CD4-positive, alpha-beta memory T cell (primary cell): ENCODE measurements around the gene AHSA1. TPM values are rescaled to one million over a fixed set of nuclear protein-coding genes. Genes with fewer than 3 reads are reported as not detected.
A peak's percentile ranks its signal among the peaks of the same experiment; 100 is the strongest.

Source experiments
- CTCF ChIA-PET: fragments of 350-600 bp; sonication (Branson Sonifier 250); formaldehyde crosslinking; loops from one replicate; lab custom pipeline; 2021; ENCODE audit warnings: inconsistent platforms; ENCODE audit not compliant: partially characterized antibody; lab: Charles Lee
- POLR2A ChIA-PET: fragments of 350-600 bp; sonication (Branson Sonifier 250); formaldehyde crosslinking; loops from one replicate; lab custom pipeline; 2021; ENCODE audit not compliant: partially characterized antibody; lab: Charles Lee
- DNase-seq, 5 donors: peaks; one replicate each; pipeline versions ENCODE4 v3.0.0 to v3.0.0-alpha.2; 2020 to 2022; ENCODE audit warnings: mixed read lengths in 1 of 5
- H3K27ac ChIP-seq: one replicate; pipeline ENCODE4 v1.7.0; 2013; ENCODE audit warnings: low read depth, low read length
- H3K27me3 ChIP-seq: 2 replicates; pipeline ENCODE4 v1.7.0; 2013; ENCODE audit warnings: mild to moderate bottlenecking, low read length, moderate library complexity; ENCODE audit not compliant: insufficient read depth
- H3K36me3 ChIP-seq: 2 replicates; pipeline ENCODE4 v1.7.0; 2013; ENCODE audit warnings: mild to moderate bottlenecking, low read length, moderate library complexity; ENCODE audit not compliant: insufficient read depth
- H3K4me1 ChIP-seq: 2 replicates; pipeline ENCODE4 v1.7.0; 2013; ENCODE audit warnings: mild to moderate bottlenecking, low read length, moderate library complexity; ENCODE audit not compliant: insufficient read depth
- H3K4me3 ChIP-seq, 2 donors: one replicate each; pipeline ENCODE4 v1.7.0; 2013; ENCODE audit warnings: low read length in 2 of 2, mild to moderate bottlenecking in 1 of 2
- H3K9me3 ChIP-seq, 2 donors: one replicate each; pipeline ENCODE4 v1.7.0; 2013; ENCODE audit warnings: low read length in 2 of 2, control low read depth in 1 of 2; ENCODE audit not compliant: control insufficient read depth in 1 of 2
- H3K27ac Mint-ChIP-seq, 7 donors: one replicate each; pipeline ENCODE4 v1.8.0; 2020 to 2021; ENCODE audit warnings: mixed read lengths in 7 of 7, mild to moderate bottlenecking in 6 of 7, inconsistent platforms in 3 of 7, moderate library complexity in 3 of 7
- H3K27me3 Mint-ChIP-seq, 2 donors: one replicate each; pipeline ENCODE4 v1.8.0; 2020 to 2021; ENCODE audit warnings: mixed read lengths in 2 of 2
- H3K36me3 Mint-ChIP-seq, 2 donors: one replicate each; pipeline ENCODE4 v1.8.0; 2020 to 2021; ENCODE audit warnings: mixed read lengths in 2 of 2, inconsistent platforms in 1 of 2, mild to moderate bottlenecking in 1 of 2
- H3K4me1 Mint-ChIP-seq, 4 donors: one replicate each; pipeline ENCODE4 v1.8.0; 2020 to 2021; ENCODE audit warnings: mixed read lengths in 4 of 4, mild to moderate bottlenecking in 1 of 4
- H3K4me3 Mint-ChIP-seq, 8 donors: one replicate each; pipeline ENCODE4 v1.8.0; 2020 to 2021; ENCODE audit warnings: mixed read lengths in 8 of 8, mild to moderate bottlenecking in 7 of 8, moderate library complexity in 6 of 8, inconsistent platforms in 3 of 8
- H3K9me3 Mint-ChIP-seq, 8 donors: one replicate each; pipeline ENCODE4 v1.8.0; 2020 to 2021; ENCODE audit warnings: mixed read lengths in 8 of 8, mild to moderate bottlenecking in 5 of 8, inconsistent platforms in 3 of 8, moderate library complexity in 1 of 8
- intact Hi-C: fragments of 100-400 bp; cut with micrococcal nuclease; formaldehyde crosslinking; loops from one replicate; pipeline ENCODE4 v1.15.1; 2023
- polyA plus RNA-seq, 2 donors: library from polyadenylated mRNA; unstranded; fragments of 300-500 nt; fragmentation: Illumina TruSeq; gene quantifications; one replicate each; pipeline ENCODE4 v1.2.3, GENCODE V29; 2021
- total RNA-seq, 2 experiments: library from RNA; stranded (reverse); gene quantifications; one replicate each; pipeline ENCODE4 v1.2.3, GENCODE V29; 2021

The AHSA1 gene
- total and polyA plus RNA-seq, 4 experiments from 2014 or later = 88.5 to 134 (median 92.7) TPM

- Histone ChIP-seq H3K9me3 (no peaks in the 10 kb centered on the region), H3K27me3 (no peaks in the 10 kb centered on the region), H3K27ac (peak overlapping the region; percentile 86), H3K36me3 (peaks cover 25% of the 10 kb centered on the region), H3K4me3 (peak overlapping the region; percentile 99 to 100), H3K4me1 (peaks cover 29% of the 10 kb centered on the region)
- DNase-seq = peak in 1 of 5 donors; percentile 43
- peak overlapping the region; percentile 94 to 100 (median 100) for H3K27ac Mint-ChIP-seq
- ChIA-PET CTCF (interaction anchor here (1.3 to 2.4 kb wide), 3 partner anchors 80 to 249 kb away, joined by 3 to 7 read pairs (median 6); partner anchors contain the start of genes GSTZ1, POMT2, SAMD15 and TMED8), POLR2A (interaction anchor here (0.8 to 1.6 kb wide), 5 partner anchors 12 to 303 kb away, joined by 3 to 14 read pairs (median 4); partner anchors contain the start of genes ALKBH1, GSTZ1, POMT2 and SAMD15)
- intact Hi-C loops = loop anchor here (1.0 to 5.0 kb wide), 9 partner anchors 80 to 1305 kb away; partner anchors contain the start of genes ADCK1, ALKBH1, ANGEL1 and CIPC
- peaks cover 0 to 4% (median 0%) of the 10 kb centered on the region in 8 donors for H3K9me3 Mint-ChIP-seq
- H3K36me3 Mint-ChIP-seq = peaks cover 32 to 51% of the 10 kb centered on the region in 2 donors
- H3K4me3 Mint-ChIP-seq = peak overlapping the region; percentile 100
- H3K4me1 Mint-ChIP-seq = peaks cover 28 to 50% (median 36%) of the 10 kb centered on the region in 4 donors
- H3K27me3 Mint-ChIP-seq = no peaks in the 10 kb centered on the region
Observed at GRCh38 chr14:77457115-77457521, 775 bp upstream of the AHSA1 start.

- Histone ChIP-seq H3K4me3 (peak overlapping the region; percentile 99 to 100), H3K27me3 (no peaks in the 10 kb centered on the region), H3K27ac (peak overlapping the region; percentile 86), H3K36me3 (peaks cover 30% of the 10 kb centered on the region), H3K4me1 (peaks cover 29% of the 10 kb centered on the region), H3K9me3 (no peaks in the 10 kb centered on the region)
- Mint-ChIP-seq H3K4me1 (peaks cover 26 to 50% (median 35%) of the 10 kb centered on the region in 4 donors), H3K9me3 (peaks cover 0 to 4% (median 0%) of the 10 kb centered on the region in 8 donors), H3K4me3 (peak overlapping the region; percentile 100), H3K36me3 (peaks cover 31 to 52% of the 10 kb centered on the region in 2 donors), H3K27me3 (no peaks in the 10 kb centered on the region), H3K27ac (peak overlapping the region; percentile 94 to 100 (median 100))
- DNase-seq = peak; percentile 11 to 56 (median 18)
- CTCF ChIA-PET = interaction anchor here (1.0 to 2.4 kb wide), 10 partner anchors 9 to 248 kb away, joined by 3 to 8 read pairs (median 4); partner anchors contain the start of genes GSTZ1, POMT2, SAMD15 and TMED8
- intact Hi-C loops = loop anchor here (5.0 kb wide), 1 partner anchor 1306 kb away; the partner anchor contains the start of gene GPATCH2L
- POLR2A ChIA-PET = interaction anchor here (0.6 to 2.0 kb wide), 6 partner anchors 81 to 528 kb away, joined by 3 to 13 read pairs (median 4); partner anchors contain the start of genes ALKBH1, GSTZ1, POMT2 and SAMD15
Observed at GRCh38 chr14:77458249-77458950, 507 bp downstream of the AHSA1 start.

GRCh38 chr14:77459072-77459723 is 1.3 kb downstream of the AHSA1 start:
- Mint-ChIP-seq H3K36me3 (peaks cover 34 to 56% of the 10 kb centered on the region in 2 donors), H3K27ac (peak overlapping the region; percentile 83 to 100 (median 94)), H3K9me3 (peaks cover 0 to 4% (median 0%) of the 10 kb centered on the region in 8 donors), H3K4me3 (peak overlapping the region; percentile 100), H3K4me1 (peaks cover 26 to 50% (median 35%) of the 10 kb centered on the region in 4 donors), H3K27me3 (no peaks in the 10 kb centered on the region)
- no peaks in the 10 kb centered on the region for H3K9me3 ChIP-seq
- DNase-seq = peak; percentile 45 to 75 (median 53)
- H3K36me3 ChIP-seq = peaks cover 37% of the 10 kb centered on the region
- intact Hi-C loops = loop anchor here (5.0 kb wide), 1 partner anchor 1307 kb away; the partner anchor contains the start of gene GPATCH2L
- ChIA-PET CTCF (interaction anchor here (0.9 to 2.4 kb wide), 12 partner anchors 8 to 247 kb away, joined by 3 to 8 read pairs (median 4); partner anchors contain the start of genes GSTZ1, POMT2, SAMD15 and TMED8), POLR2A (interaction anchor here (1.0 to 2.0 kb wide), 3 partner anchors 82 to 249 kb away, joined by 4 to 13 read pairs (median 5); partner anchors contain the start of genes ALKBH1, GSTZ1, POMT2 and SAMD15)
- no peaks in the 10 kb centered on the region for H3K27me3 ChIP-seq
- H3K4me3 ChIP-seq = peak overlapping the region; percentile 99 to 100
- peaks cover 29% of the 10 kb centered on the region for H3K4me1 ChIP-seq
- H3K27ac ChIP-seq = peak overlapping the region; percentile 86

GRCh38 chr14:77467801-77468200 is 9.9 kb downstream of the AHSA1 start:
- no peaks in the 10 kb centered on the region for H3K9me3 Mint-ChIP-seq
- CTCF ChIA-PET = interaction anchor here (1.6 kb wide), 1 partner anchor 8 kb away, joined by 5 read pairs; no protein-coding TSS in a partner anchor
- H3K9me3 ChIP-seq = no peaks in the 10 kb centered on the region
- POLR2A ChIA-PET = no interaction called here
- no peaks in the 10 kb centered on the region for H3K27me3 Mint-ChIP-seq
- H3K36me3 ChIP-seq = peaks cover 56% of the 10 kb centered on the region
- intact Hi-C loops = no loop called here
- no peak overlapping the region for H3K27ac Mint-ChIP-seq
- DNase-seq = no peak
- H3K4me3 Mint-ChIP-seq = no peak overlapping the region
- H3K27ac ChIP-seq = no peak overlapping the region
- H3K4me1 ChIP-seq = no peaks in the 10 kb centered on the region
- H3K4me3 ChIP-seq = no peak overlapping the region
- peaks cover 46 to 60% of the 10 kb centered on the region in 2 donors for H3K36me3 Mint-ChIP-seq
- H3K4me1 Mint-ChIP-seq = peaks cover 0 to 5% (median 0%) of the 10 kb centered on the region in 4 donors
- H3K27me3 ChIP-seq = no peaks in the 10 kb centered on the region

- Histone ChIP-seq H3K4me1 (no peaks in the 10 kb centered on the region), H3K36me3 (peaks cover 45% of the 10 kb centered on the region), H3K27ac (no peak overlapping the region), H3K27me3 (no peaks in the 10 kb centered on the region), H3K4me3 (no peak overlapping the region), H3K9me3 (no peaks in the 10 kb centered on the region)
- Mint-ChIP-seq H3K27ac (peak overlapping the region in 1 of 7 donors; percentile 77), H3K27me3 (no peaks in the 10 kb centered on the region), H3K9me3 (no peaks in the 10 kb centered on the region), H3K4me1 (peaks cover 0 to 5% (median 0%) of the 10 kb centered on the region in 4 donors), H3K4me3 (no peak overlapping the region), H3K36me3 (peaks cover 40 to 51% of the 10 kb centered on the region in 2 donors)
- intact Hi-C loops = no loop called here
- DNase-seq = no peak
- ChIA-PET POLR2A (no interaction called here), CTCF (no interaction called here)
Observed at GRCh38 chr14:77469067-77469505, 11.2 kb downstream of the AHSA1 start.

- no peak overlapping the region for H3K4me3 ChIP-seq
- H3K36me3 ChIP-seq = peaks cover 41% of the 10 kb centered on the region
- Mint-ChIP-seq H3K27me3 (no peaks in the 10 kb centered on the region), H3K9me3 (no peaks in the 10 kb centered on the region), H3K36me3 (peaks cover 37 to 47% of the 10 kb centered on the region in 2 donors), H3K27ac (peak overlapping the region in 1 of 7 donors; percentile 67), H3K4me3 (no peak overlapping the region), H3K4me1 (peaks cover 0 to 5% (median 0%) of the 10 kb centered on the region in 4 donors)
- ChIA-PET CTCF (no interaction called here), POLR2A (no interaction called here)
- no peaks in the 10 kb centered on the region for H3K4me1 ChIP-seq
- H3K27me3 ChIP-seq = no peaks in the 10 kb centered on the region
- no peak overlapping the region for H3K27ac ChIP-seq
- intact Hi-C loops = no loop called here
- no peaks in the 10 kb centered on the region for H3K9me3 ChIP-seq
- no peak for DNase-seq
Observed at GRCh38 chr14:77469539-77469938, 11.6 kb downstream of the AHSA1 start.
